Left ventricle myocardium inferior (tissue), 1 donor: Measurements from ENCODE around the gene EFCAB11. TPM values are rescaled to one million over a fixed set of nuclear protein-coding genes. Genes with fewer than 3 reads are reported as not detected.

Experiments used
- DNase-seq: peaks from one replicate; pipeline ENCODE4 v3.0.0-alpha.2; 2020
- H3K27ac ChIP-seq: fragments of 200-600 bp; replicated peaks from 2 replicates; pipeline ENCODE4 v1.8.0; 2021
- H3K27me3 ChIP-seq: fragments of 200-600 bp; 2 replicates; pipeline ENCODE4 v1.8.0; 2021; ENCODE audit warnings: low read depth
- H3K36me3 ChIP-seq: fragments of 200-600 bp; 2 replicates; pipeline ENCODE4 v1.8.0; 2021
- H3K4me1 ChIP-seq: fragments of 200-600 bp; 2 replicates; pipeline ENCODE4 v1.8.0; 2021
- H3K4me3 ChIP-seq: fragments of 200-600 bp; 2 replicates; pipeline ENCODE4 v1.8.0; 2021; ENCODE audit warnings: mild to moderate bottlenecking, moderate library complexity
- H3K9me3 ChIP-seq: fragments of 200-600 bp; replicated peaks from 2 replicates; pipeline ENCODE4 v1.8.0; 2021
- CTCF ChIP-seq: fragments of 200-600 bp; IDR thresholded peaks from 2 replicates; pipeline ENCODE4 v1.8.0; 2021; ENCODE audit warnings: antibody characterized with exemption, mild to moderate bottlenecking, borderline replicate concordance
- intact Hi-C: fragments of 100-400 bp; cut with micrococcal nuclease; formaldehyde crosslinking; loops from one replicate; pipeline ENCODE4 v1.11.0; 2022
- total RNA-seq: library from RNA; stranded (reverse); fragmentation: NEBNext Ultra II Directional; extraction: Animal tissue kit (Norgen Biotek cat#: 25700); gene quantifications from one replicate; pipeline ENCODE4 v1.2.1, GENCODE V29; 2021
- donor health status: DM: no; HTN: yes; CAD: no; lungs with severe emphysema.

The EFCAB11 gene
- total RNA-seq, 1 donor from 2014 or later: 2.2 TPM

- TF ChIP-seq CTCF: no peak
- Histone ChIP-seq H3K4me3 (no peak overlapping the region), H3K9me3 (no peaks in the 10 kb centered on the region), H3K27ac (no peak overlapping the region), H3K4me1 (peaks cover 2% of the 10 kb centered on the region), H3K27me3 (no peaks in the 10 kb centered on the region), H3K36me3 (no peaks in the 10 kb centered on the region)
- no peak for DNase-seq
- intact Hi-C loops: no loop called here
These were observed 34.5 kb downstream of the EFCAB11 start for GRCh38 chr14:89920056-89920455.

DNA sequence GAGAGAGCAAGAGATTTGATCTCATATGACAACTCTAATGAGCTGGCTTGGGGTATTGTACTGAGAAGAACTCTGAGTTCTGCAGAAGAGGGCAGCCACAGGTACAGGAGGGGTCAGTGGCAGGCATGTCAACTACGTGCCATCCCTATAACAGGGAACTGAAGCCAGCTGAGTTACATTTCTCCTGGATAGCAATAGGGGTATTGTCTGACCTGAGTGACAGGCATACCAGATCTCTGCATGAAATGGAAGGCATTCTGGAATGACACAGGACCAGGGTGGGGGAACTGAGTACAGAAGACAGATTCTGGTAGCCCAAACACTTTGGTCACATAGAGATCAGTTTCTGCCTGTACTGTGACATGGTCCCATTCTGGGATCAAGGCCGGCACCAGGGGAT, 35.8 kb downstream of the EFCAB11 start:
- Histone ChIP-seq H3K9me3 (no peaks in the 10 kb centered on the region), H3K4me3 (no peak overlapping the region), H3K27ac (no peak overlapping the region), H3K27me3 (no peaks in the 10 kb centered on the region), H3K4me1 (peaks cover 6% of the 10 kb centered on the region), H3K36me3 (no peaks in the 10 kb centered on the region)
- no peak for TF ChIP-seq CTCF
- DNase-seq: no peak
- intact Hi-C loops: loop anchor here (5.0 kb wide), 1 partner anchor 886 kb away; no protein-coding TSS in a partner anchor

DNA sequence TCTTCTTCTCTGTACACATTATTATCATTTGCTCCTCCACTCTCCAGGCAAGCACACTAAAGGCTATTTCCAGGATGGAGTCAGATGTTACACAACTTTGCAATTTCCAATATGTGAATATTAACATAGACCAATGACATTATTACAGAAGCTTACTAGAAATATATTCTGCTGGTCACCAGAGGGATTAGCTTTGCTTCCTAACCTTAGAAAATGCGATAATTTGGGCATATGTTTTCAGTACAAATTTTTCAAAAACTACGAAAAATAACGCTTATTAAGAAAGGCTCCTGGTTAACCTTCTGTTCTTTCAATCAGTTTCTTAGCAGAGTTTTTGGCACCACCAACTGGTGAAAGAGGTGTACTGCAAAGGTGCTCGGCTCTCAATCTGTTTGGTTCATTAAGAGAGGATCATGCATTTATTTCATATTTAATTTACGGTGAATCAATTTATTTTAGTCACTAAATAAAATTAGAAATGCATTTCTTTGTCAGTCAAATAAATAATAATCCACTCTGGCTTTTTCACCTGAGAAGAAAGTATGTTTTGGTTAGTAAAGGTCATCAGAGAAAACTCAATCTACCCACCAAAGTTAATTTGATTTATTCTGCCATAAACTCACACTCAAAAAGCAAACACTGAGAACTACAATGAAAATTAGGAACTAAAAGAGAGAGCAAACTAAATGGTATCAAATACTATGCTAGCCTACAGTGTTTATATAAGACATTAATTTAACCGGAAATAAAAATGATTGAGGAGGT, 39.2 kb downstream of the EFCAB11 start:
- no peak overlapping the region for H3K4me3 ChIP-seq
- peaks cover 6% of the 10 kb centered on the region for H3K4me1 ChIP-seq
- no peaks in the 10 kb centered on the region for H3K36me3 ChIP-seq
- H3K27ac ChIP-seq: no peak overlapping the region
- peak; percentile 23 for DNase-seq
- intact Hi-C loops: loop anchor here (5.0 kb wide), 1 partner anchor 883 kb away; no protein-coding TSS in a partner anchor
- H3K9me3 ChIP-seq: no peaks in the 10 kb centered on the region
- peak; percentile 98 for TF ChIP-seq CTCF
- no peaks in the 10 kb centered on the region for H3K27me3 ChIP-seq

DNA sequence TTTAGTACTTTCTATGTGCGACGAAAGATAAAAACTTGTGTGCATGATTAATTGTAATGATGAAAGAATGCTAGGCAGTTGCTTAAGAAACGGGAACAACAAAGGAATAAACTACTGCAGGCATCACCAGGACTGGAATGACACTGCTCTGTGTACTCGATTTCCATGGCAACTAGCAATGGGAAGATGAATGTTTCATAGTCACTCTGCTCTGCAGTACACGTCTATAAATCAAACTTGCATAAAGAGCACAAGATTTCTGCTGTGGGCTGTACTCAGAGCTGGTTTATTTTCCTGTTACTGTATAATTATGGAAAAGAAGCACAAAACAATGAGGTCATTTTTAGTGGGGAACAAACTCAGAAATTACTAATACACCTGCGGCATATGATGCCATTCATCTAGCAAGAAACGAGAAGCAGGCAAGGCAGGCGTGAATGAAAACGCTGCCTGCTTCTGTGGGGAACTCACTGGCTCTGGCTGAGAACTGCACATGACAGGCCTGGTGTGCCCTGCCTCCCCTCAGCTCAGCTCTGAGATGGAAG, 41.8 kb downstream of the EFCAB11 start:
- Histone ChIP-seq H3K27ac (no peak overlapping the region), H3K9me3 (no peaks in the 10 kb centered on the region), H3K27me3 (no peaks in the 10 kb centered on the region), H3K36me3 (no peaks in the 10 kb centered on the region), H3K4me1 (peaks cover 6% of the 10 kb centered on the region), H3K4me3 (no peak overlapping the region)
- TF ChIP-seq CTCF: no peak
- no peak for DNase-seq
- intact Hi-C loops: loop anchor here (5.0 kb wide), 1 partner anchor 870 kb away; no protein-coding TSS in a partner anchor

DNA sequence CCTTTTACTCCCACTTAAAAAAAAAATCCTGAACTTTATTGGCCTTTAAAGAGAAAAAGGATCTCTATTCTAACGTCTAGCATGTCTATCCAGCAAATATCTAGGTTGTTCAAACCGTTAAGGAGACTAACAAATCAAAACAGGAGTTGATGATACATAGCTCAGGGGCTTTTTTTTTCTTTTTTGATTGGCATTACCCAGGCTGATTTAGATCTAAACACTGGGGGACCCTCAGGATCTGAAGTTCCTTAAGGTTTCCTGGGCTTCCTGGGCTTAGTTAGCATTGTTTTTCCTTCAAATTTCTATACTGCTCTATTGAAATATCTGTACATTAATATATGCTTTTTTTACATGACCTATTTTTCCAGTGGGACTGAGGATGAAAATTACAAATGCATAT, 42.3 kb downstream of the EFCAB11 start:
- H3K4me1 ChIP-seq: peaks cover 6% of the 10 kb centered on the region
- TF ChIP-seq CTCF: no peak
- H3K27ac ChIP-seq: no peak overlapping the region
- DNase-seq: no peak
- H3K36me3 ChIP-seq: no peaks in the 10 kb centered on the region
- H3K27me3 ChIP-seq: no peaks in the 10 kb centered on the region
- H3K4me3 ChIP-seq: no peak overlapping the region
- intact Hi-C loops: loop anchor here (5.0 kb wide), 1 partner anchor 870 kb away; no protein-coding TSS in a partner anchor
- no peaks in the 10 kb centered on the region for H3K9me3 ChIP-seq
